GM19455 (cell line): ENCODE measurements around the gene PXDN.

Experiments used
- ATAC-seq: cut with Tn5 transposase; IDR thresholded peaks from one replicate; pipeline ENCODE4 v1.9.1; 2021; ENCODE audit not compliant: unreplicated experiment

The PXDN gene

DNA sequence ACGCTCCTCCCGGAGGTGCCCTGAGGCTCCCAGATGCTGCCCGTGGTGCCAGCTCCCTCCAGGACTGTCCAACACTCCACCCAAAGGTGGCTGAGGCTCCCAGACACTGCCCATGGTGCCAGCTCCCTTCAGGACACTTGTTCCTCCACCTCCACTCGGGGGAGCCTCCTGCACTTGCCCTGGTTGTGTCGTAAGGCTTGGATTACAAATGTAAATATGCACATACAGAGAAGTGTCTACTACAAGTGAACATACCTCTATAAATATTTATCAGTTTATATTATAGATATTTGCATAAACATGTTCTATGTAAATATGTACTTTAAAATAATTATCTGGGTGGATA is 143.3 kb downstream of the PXDN start:
- ATAC-seq = no peak

DNA sequence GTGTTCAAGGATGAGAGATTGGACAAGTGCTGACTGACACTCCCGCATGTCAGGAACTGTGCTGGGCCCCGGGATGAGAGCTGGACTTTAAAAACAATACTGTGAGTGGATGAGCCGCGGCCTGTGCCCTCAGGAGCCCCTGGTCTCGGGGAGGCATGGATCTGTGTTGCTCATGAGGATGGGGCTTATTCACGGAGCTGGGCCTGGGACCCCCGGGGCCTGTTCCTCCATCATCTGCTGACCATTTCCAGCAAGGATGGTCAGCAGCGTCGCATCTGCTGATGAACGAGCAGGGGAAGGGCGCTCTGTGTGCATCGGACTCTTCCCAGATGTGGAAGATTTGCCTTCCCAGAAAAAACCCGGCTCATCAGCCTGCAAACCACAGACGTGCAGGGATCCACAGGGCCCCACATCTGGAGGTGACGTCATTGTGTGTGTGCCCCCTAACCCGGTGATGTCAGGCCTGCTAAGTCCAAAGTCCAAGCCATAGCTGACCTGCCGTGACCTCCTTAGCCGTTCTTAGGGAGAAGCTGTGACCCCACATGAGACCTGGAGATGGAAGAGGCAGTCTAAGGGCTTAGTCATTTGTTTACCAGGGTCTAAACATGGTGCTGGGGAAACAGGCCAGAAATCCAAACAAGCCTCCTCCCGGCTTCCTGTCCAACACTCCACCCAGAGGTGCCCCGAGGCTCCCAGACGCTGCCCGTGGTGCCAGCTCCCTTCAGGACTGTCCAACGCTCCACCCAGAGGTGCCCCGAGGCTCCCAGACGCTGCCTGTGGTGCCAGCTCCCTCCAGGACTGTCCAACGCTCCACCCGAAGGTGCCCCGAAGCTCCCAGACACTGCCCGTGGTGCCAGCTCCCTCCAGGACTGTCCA is 143.9 kb downstream of the PXDN start:
- ATAC-seq = no peak

DNA sequence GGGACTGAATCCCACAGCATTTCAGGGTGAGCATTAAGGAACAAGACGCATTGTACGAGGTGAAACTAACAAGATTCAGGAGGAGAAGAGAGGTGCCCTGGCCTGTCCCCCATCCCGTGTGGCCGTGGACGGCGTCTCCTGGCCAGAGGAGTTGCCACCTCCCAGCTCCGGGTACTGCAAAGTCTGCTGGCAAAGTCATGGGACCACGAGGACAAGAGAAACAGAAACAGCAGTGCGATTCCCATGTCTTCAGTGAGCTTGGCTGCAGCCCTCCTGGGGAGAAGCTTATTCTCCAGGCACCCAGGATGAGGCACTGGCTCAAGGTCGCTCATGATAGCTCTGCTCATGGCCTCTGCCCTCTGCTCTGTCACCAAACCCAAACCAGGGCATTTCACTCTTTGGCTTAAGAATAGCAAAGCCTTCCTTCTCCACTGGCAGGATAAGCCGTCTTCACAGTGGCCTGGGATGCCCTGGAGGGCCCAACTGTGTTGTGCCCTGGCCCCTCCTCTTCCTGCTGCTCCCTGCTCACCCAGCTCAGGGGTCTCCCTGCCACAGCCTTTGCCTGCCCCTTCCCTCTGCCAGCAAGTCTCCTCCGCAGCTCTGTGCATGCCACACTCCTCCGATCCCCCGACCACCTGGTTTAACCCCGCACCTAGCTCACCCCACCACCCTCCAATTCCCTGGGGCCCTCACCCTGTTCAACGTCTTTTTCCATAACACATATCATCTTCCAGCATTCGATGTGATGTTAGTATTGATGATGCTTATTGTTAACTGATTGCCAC is 144.8 kb downstream of the PXDN start:
- no peak for ATAC-seq

DNA sequence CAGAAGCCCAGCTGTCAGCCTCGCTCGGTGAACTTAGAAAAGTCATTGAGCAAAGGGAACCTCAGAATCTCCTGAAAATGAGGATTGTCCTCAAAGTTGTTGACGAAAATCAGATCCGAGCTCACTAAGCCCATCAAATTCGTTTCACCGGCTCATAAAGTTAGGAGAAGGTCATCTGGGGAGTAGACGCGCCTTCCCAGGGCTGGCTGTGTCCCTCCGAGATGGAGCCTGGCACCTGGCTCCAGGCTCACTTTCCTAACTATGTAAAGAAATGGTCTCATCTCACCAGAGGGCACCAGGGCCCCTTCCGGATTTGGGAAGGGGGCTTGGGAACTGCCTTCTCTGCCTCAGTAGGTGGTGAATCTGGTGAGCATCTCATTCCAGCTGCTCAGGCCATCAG is 145.5 kb downstream of the PXDN start:
- ATAC-seq = no peak

DNA sequence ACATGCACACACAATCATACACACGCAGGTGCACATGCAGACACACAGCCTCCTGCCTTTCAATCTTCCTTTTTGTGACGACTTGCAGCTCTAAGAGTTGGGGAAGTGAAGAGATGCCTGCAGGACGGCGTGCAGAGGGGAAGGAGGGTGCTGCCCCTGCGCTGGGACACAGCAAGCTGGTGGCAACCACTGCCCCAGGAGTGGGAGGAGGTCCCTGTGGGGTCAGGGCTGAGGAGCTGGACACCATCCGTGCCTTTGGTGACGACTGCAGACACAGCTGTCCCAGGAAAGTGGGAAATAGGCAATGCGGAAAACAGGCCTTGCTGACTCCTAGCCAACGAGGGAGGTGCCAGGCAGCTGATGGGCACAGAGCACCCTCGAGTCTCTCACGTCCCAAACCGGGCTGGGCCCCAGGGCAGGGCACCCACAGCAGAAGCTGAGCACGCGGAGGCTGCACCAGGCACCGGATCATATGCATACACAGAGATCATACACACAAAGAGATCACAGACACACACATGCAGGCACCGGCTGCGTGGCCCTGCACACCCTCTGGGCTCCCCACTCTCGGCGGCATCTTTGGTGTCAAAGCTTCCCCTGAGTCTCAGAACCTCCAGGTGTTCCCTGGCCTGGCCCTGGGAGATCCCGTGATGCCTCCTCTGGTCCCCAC is 146.1 kb downstream of the PXDN start:
- ATAC-seq = no peak

- no peak for ATAC-seq
Measured at GRCh38 chr2:1595274-1595673, 149.0 kb downstream of the PXDN start.

- ATAC-seq = no peak
Measured at GRCh38 chr2:1594373-1595171, 149.7 kb downstream of the PXDN start.

- no peak for ATAC-seq
Measured at GRCh38 chr2:1594123-1594372, 150.3 kb downstream of the PXDN start.

- ATAC-seq = no peak
Measured at GRCh38 chr2:1593371-1594122, 150.8 kb downstream of the PXDN start.

DNA sequence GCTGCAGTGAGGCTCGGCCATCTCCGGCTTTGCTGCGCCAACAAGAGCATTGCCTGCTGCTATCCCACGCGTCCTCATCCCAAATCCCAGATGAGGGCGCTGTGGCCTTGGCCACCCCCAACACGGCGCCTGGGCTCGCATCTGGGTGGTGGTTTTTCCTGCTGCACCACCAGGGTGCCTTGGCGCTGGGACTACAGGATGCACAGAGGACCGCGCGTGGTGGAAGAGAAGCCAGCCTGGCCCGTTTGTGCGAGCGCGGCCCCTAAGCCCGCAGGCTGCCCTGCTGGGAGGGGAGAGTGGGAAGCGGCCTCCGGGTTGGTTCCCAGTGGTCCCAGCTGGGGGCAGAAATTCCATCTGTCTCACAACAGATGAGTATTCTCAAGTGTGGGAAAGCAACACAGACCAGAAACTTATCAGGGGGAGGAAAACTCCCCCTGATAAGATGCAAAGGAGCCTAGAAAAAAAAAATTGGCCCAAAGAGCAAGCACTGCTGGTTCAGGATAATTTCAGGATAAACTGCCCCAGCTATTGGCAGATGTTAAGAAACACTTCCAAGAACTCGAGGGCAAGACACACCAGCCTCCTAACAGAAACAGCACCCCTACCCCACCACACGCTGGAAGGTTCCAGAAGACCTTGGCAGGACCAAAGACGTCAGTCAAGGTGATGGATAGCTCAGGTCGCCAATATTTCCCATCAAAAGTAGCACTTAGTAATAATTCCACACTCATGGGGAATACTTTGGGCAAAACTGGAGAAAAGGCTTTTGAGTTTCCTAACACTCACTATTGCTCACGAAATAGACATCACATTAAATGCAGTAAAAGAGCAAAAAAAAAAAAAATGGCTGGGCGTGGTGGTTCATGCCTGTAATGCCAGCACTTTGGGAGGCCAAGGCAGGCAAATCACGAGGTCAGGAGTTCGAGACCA is 152.1 kb downstream of the PXDN start:
- no peak for ATAC-seq

- ATAC-seq = no peak
Measured at GRCh38 chr2:1591461-1591770, 152.9 kb downstream of the PXDN start.

- no peak for ATAC-seq
Measured at GRCh38 chr2:1590596-1591460, 153.5 kb downstream of the PXDN start.

DNA sequence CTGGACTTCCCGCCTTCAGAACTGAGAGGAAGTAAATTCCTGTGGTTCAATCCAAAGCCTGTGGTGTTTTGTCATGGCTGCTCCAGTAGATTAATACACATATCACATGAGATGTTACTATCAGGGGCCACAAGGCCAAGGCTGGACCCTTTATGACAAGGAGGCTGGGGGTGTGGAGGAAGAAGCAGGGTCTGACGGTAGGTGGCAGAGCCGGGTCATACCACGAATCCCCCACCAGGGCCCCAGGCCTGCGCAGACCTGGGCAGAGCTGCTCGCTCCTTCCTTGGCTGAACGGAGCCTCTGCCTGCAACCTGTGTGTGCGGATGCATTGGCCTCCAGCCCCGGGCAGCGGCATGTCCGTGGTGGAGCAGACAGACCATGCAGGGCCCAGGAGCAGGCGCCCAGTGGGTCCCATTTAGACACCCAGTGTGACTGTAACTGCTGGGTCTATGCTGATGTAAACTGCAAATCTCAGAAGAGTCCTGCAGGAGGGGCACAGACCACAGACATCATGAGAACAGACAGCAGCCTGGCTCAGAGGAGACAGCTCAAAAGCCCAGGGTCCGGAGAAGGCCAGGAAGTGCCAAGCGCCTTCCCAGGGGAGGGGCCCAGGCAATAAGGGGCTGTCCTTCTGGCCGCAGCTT is 155.2 kb downstream of the PXDN start:
- ATAC-seq = no peak

DNA sequence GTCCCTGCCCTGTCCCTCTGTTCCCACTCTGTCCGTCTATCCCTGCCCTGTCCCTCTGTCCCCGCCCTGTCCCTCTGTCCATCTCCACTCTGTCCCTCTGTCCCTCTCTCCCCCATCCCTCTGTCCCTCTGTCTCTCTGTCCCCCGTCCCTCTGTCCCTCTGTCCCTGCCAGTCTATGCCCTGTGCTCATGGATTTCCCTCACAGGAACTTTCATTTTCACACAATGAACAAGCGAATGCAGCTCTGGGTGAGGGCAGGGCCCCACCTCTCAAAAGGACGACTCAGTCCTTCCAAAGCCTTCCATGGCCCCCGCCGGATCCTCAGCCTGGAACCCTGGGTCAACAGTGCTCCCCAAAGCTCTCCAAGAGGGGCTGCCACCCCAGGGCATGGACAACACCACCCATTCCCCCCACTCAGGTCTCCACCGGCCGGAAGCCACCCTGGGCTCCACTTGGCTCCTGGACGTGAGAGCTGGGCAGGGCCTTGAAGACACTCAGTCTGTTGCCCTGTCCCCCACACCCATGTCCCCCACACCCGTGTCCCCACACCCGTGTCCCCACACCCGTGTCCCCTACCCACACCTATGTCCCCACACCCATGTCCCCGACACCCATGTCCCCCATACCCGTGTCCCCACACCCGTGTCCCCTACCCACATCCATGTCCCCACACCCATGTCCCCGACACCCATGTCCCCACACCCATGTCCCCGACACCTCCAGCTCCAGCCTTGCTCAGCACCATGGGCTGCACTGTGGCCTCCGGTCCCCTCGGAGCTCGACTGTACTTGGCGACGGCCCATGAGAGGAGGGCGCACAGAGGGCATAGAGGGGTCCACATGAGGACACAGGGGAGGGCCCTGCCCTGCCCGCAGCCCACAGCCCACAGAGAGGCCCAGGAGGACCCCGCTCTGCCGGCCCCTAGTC is 156.0 kb downstream of the PXDN start:
- ATAC-seq = no peak

GRCh38 chr2:1586923-1587840 is 157.1 kb downstream of the PXDN start:
- ATAC-seq = no peak

- ATAC-seq = no peak
Measured at GRCh38 chr2:1586251-1586922, 157.9 kb downstream of the PXDN start.
